HepG2 (cell line): ENCODE results near the gene EXOC7. TPM values are rescaled to one million over a fixed set of nuclear protein-coding genes. Genes with fewer than 3 reads are reported as not detected.

Experiments used
- ARNT ChIP-seq: fragments of 450-650 bp; IDR thresholded peaks from 2 replicates; pipeline ENCODE4 v1.6.1; 2017
- HES4 ChIP-seq: sonication (generic); formaldehyde crosslinking; IDR thresholded peaks from 2 replicates; pipeline ENCODE4 v1.9.0; 2021; ENCODE audit warnings: mild to moderate bottlenecking, missing genetic modification reagents, borderline replicate concordance
- HMG20B ChIP-seq: conservative IDR thresholded peaks from 2 replicates; pipeline ENCODE4 v1.6.1; 2016; ENCODE audit warnings: missing genetic modification reagents, missing compliant biosample characterization
- HNF4A ChIP-seq: sonication (generic); formaldehyde crosslinking; IDR thresholded peaks from 2 replicates; pipeline ENCODE4 v1.4.0; 2020; ENCODE audit warnings: missing genetic modification reagents
- IRF9 ChIP-seq: sonication (generic); formaldehyde crosslinking; IDR thresholded peaks from 2 replicates; pipeline ENCODE4 v1.8.0; 2022; ENCODE audit warnings: missing genetic modification reagents, mild to moderate bottlenecking, borderline replicate concordance
- KDM5B ChIP-seq: sonication (generic); formaldehyde crosslinking; IDR thresholded peaks from 2 replicates; pipeline ENCODE4 v1.4.0; 2020; ENCODE audit warnings: missing genetic modification reagents, mild to moderate bottlenecking, borderline replicate concordance
- MBD4 ChIP-seq: IDR thresholded peaks from 2 replicates; pipeline ENCODE4 v1.6.1; 2012; ENCODE audit warnings: low read length, inconsistent platforms, borderline replicate concordance
- NCOR1 ChIP-seq: fragments of 200-600 bp; sonication (generic); IDR thresholded peaks from 2 replicates; pipeline ENCODE4 v1.7.0; 2017; ENCODE audit warnings: antibody characterized with exemption, low read length, borderline replicate concordance
- PHF20 ChIP-seq: sonication (generic); formaldehyde crosslinking; IDR thresholded peaks from 2 replicates; pipeline ENCODE4 v1.5.0; 2020; ENCODE audit warnings: mild to moderate bottlenecking, missing genetic modification reagents
- PHF5A ChIP-seq: IDR thresholded peaks from one replicate; pipeline ENCODE4 v1.6.1; 2018; ENCODE audit warnings: low read depth, missing genetic modification reagents; ENCODE audit not compliant: unreplicated experiment
- PRDM4 ChIP-seq: sonication (generic); formaldehyde crosslinking; IDR thresholded peaks from 2 replicates; pipeline ENCODE4 v1.9.0; 2021; ENCODE audit warnings: missing genetic modification reagents, borderline replicate concordance
- SALL1 ChIP-seq: sonication (generic); formaldehyde crosslinking; IDR thresholded peaks from 2 replicates; pipeline ENCODE4 v1.8.0; 2022; ENCODE audit warnings: mild to moderate bottlenecking, missing genetic modification reagents
- ZBTB2 ChIP-seq: sonication (generic); formaldehyde crosslinking; IDR thresholded peaks from 2 replicates; pipeline ENCODE4 v1.8.0; 2022; ENCODE audit warnings: low read depth, missing genetic modification reagents
- ZBTB33 ChIP-seq: sonication (generic); formaldehyde crosslinking; IDR thresholded peaks from 2 replicates; pipeline ENCODE4 v1.4.0; 2020; ENCODE audit warnings: missing genetic modification reagents
- ZBTB37 ChIP-seq: sonication (generic); formaldehyde crosslinking; IDR thresholded peaks from 2 replicates; pipeline ENCODE4 v1.4.0; 2020; ENCODE audit warnings: mild to moderate bottlenecking, missing genetic modification reagents
- ZFP90 ChIP-seq: sonication (generic); formaldehyde crosslinking; IDR thresholded peaks from 2 replicates; pipeline ENCODE4 v1.8.0; 2022; ENCODE audit warnings: missing genetic modification reagents, mild to moderate bottlenecking, inconsistent platforms, borderline replicate concordance
- ZNF3 ChIP-seq: IDR thresholded peaks from 2 replicates; pipeline ENCODE4 v1.7.0; 2017; ENCODE audit warnings: inconsistent platforms
- ZNF552 ChIP-seq: sonication (generic); formaldehyde crosslinking; IDR thresholded peaks from 2 replicates; pipeline ENCODE4 v1.9.0; 2022; ENCODE audit warnings: missing genetic modification reagents, mild to moderate bottlenecking, borderline replicate concordance
- ZNF564 ChIP-seq: sonication (generic); formaldehyde crosslinking; IDR thresholded peaks from 2 replicates; pipeline ENCODE4 v1.8.1; 2023; ENCODE audit warnings: mild to moderate bottlenecking, missing genetic modification reagents
- ZNF570 ChIP-seq: sonication (generic); formaldehyde crosslinking; IDR thresholded peaks from 2 replicates; pipeline ENCODE4 v1.4.0; 2020; ENCODE audit warnings: mild to moderate bottlenecking, missing genetic modification reagents, borderline replicate concordance
- ZNF816 ChIP-seq: sonication (generic); formaldehyde crosslinking; IDR thresholded peaks from 2 replicates; pipeline ENCODE4 v1.8.0; 2022; ENCODE audit warnings: missing genetic modification reagents, mild to moderate bottlenecking, borderline replicate concordance
- polyA plus RNA-seq, 8 experiments: library from polyadenylated mRNA; depleted of rRNA in 3 of 8; stranded (reverse) in 7 of 8; unstranded in 1 of 8; fragments of >200 nt; fragmentation: Illumina TruSeq in 4 of 8; extraction: Trizol in 4 of 8; gene quantifications; 2 replicates each; pipeline versions ENCODE4 v1.2.1 to v1.2.3, GENCODE V29; 2011 to 2016; ENCODE audit warnings: low read depth in 4 of 8, missing spikeins in 1 of 8, mixed read lengths in 1 of 8; ENCODE audit not compliant: insufficient read depth in 1 of 8
- total RNA-seq, 5 experiments: library from RNA; depleted of rRNA; stranded (reverse); fragments of >200 nt; fragmentation: Illumina TruSeq; extraction: Trizol; gene quantifications; 2 replicates each; pipeline ENCODE4 v1.2.3, GENCODE V29; 2016; ENCODE audit warnings: low read depth in 1 of 5

The EXOC7 gene
- total and polyA plus RNA-seq, 2 of the 13 experiments (the other 11 are each of a cell fraction or from before 2014, with no cell fraction given): 86.9 to 116 TPM

- TF ChIP-seq ZNF552 (CRISPR knock-in tag) (no peak), ZBTB2 (CRISPR knock-in tag) (no peak), HMG20B (no peak), MBD4 (no peak), ZBTB37 (no peak), ZNF570 (no peak), IRF9 (CRISPR knock-in tag) (no peak; the same call in 1 of the 2 replicates), ZNF3 (CRISPR knock-in tag) (no peak), ZFP90 (no peak), SALL1 (peak; percentile 78), NCOR1 (no peak), PRDM4 (CRISPR knock-in tag) (no peak), PHF20 (CRISPR knock-in tag) (no peak), ZBTB33 (peak; percentile 61), HNF4A (CRISPR knock-in tag) (peak; percentile 88), ZNF564 (CRISPR knock-in tag) (no peak), ZNF816 (CRISPR knock-in tag) (no peak), ARNT (no peak), PHF5A (CRISPR knock-in tag) (no peak), HES4 (CRISPR knock-in tag) (0 out of 2 replicates have a peak, but pooled peaks have one; percentile 42), KDM5B (CRISPR knock-in tag) (peak; percentile 80; the same call in 1 of the 2 replicates)
Observed at GRCh38 chr17:76032073-76032779, 71.4 kb downstream of the EXOC7 start (continued).
